ENCODE results near the gene FES.
"Not testable (repeated sequence)": the region's sequence is repeated elsewhere in the genome, so short reads cannot be mapped to it uniquely, and the experiment has no call there.

The FES gene

DNA sequence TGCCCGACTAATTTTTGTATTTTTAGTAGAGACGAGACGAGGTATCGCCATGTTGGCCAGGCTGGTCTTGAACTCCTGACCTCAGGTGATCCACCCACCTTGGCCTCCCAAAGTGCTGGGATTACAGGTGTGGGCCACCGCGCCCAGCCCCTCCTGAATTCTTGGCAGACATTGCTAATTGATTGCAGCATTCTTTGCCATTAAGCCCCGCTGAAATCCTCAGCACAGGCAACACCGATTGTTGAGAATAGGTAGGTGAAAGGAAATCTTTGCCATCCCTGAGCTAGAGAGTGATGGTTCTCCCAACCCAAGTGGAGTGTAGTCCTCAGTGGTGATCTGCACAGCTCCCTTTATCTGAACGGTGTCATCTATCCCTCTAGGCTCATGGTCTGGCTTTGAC is 20.4 kb downstream of the FES start:
- TF ChIP-seq CTCF (IDR thresholded peaks at IDR 0.05; ENCODE audit: extremely low read depth, missing control alignments), result no peak
- no peak for DNase-seq (ENCODE audit: low spot score)

- DNase-seq (ENCODE audit: low spot score), result no peak
These were observed 21.2 kb downstream of the FES start for GRCh38 chr15:90905306-90906180.

GRCh38 chr15:90906181-90906849 is 22.0 kb downstream of the FES start:
- no peak for DNase-seq (ENCODE audit: low spot score)
- no peak for TF ChIP-seq CTCF (IDR thresholded peaks at IDR 0.05; ENCODE audit: extremely low read depth, missing control alignments)

More at GRCh38 chr15:90905306-90906180, 21.2 kb downstream of the FES start:
- no peak for TF ChIP-seq CTCF (IDR thresholded peaks at IDR 0.05; ENCODE audit: extremely low read depth, missing control alignments)

- no peak for DNase-seq (ENCODE audit: low spot score)
- no peak for TF ChIP-seq CTCF (IDR thresholded peaks at IDR 0.05; ENCODE audit: extremely low read depth, missing control alignments)
These were observed 22.9 kb downstream of the FES start for GRCh38 chr15:90907051-90907660.

- DNase-seq (ENCODE audit: low spot score), result no peak
- no peak for TF ChIP-seq CTCF (IDR thresholded peaks at IDR 0.05; ENCODE audit: extremely low read depth, missing control alignments)
These were observed 23.7 kb downstream of the FES start for GRCh38 chr15:90907838-90908507.

GRCh38 chr15:90909449-90909848 is 25.1 kb downstream of the FES start:
- DNase-seq (ENCODE audit: low spot score), result not testable (repeated sequence)

DNA sequence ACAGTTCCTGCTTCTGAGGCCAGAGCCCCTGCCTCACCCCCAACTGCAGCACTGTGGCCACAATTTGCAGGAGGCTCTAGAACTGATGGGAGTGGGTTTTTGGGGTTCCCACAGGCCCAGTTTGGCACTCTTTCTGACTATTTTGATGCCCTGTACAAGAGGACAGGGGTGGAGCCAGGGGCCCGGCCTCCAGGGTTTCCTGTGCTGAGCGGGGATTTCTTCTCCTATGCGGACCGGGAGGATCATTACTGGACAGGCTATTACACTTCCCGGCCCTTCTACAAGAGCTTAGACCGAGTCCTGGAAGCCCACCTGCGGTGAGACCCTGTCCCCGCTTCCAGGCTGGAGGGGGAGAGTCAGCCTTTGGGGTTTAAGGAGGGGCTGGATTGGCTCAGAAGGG is 25.7 kb downstream of the FES start:
- no peak for TF ChIP-seq CTCF (IDR thresholded peaks at IDR 0.05; ENCODE audit: extremely low read depth, missing control alignments)
- no peak for DNase-seq (ENCODE audit: low spot score)
